Epidermal melanocyte (primary cell): Measurements from ENCODE around the gene ILDR1.

Source experiments
- DNase-seq: peaks from one replicate; pipeline ENCODE4 v3.0.0; 2011; ENCODE audit warnings: low spot score; ENCODE audit not compliant: insufficient read length

The ILDR1 gene

GRCh38 chr3:122019493-122019892 is 2.6 kb downstream of the ILDR1 start:
- no peak for DNase-seq

- no peak for DNase-seq
These were observed 7.3 kb downstream of the ILDR1 start for GRCh38 chr3:122014741-122015140.

- no peak for DNase-seq
These were observed 8.6 kb downstream of the ILDR1 start for GRCh38 chr3:122013448-122013925.

GRCh38 chr3:122012821-122013220 is 9.2 kb downstream of the ILDR1 start:
- DNase-seq = no peak

GRCh38 chr3:122011396-122011795 is 10.7 kb downstream of the ILDR1 start:
- no peak for DNase-seq

- no peak for DNase-seq
These were observed 11.5 kb downstream of the ILDR1 start for GRCh38 chr3:122010506-122010905.

- DNase-seq = no peak
These were observed 13.9 kb downstream of the ILDR1 start for GRCh38 chr3:122008166-122008565.

GRCh38 chr3:122006267-122006666 is 15.8 kb downstream of the ILDR1 start:
- DNase-seq = no peak

GRCh38 chr3:122004991-122005565 is 17.0 kb downstream of the ILDR1 start:
- DNase-seq = no peak

GRCh38 chr3:122004107-122004506 is 17.9 kb downstream of the ILDR1 start:
- DNase-seq = no peak

GRCh38 chr3:122003606-122004005 is 18.4 kb downstream of the ILDR1 start:
- DNase-seq = no peak

- DNase-seq = no peak
These were observed 18.9 kb downstream of the ILDR1 start for GRCh38 chr3:122003112-122003511.

GRCh38 chr3:122002611-122003010 is 19.4 kb downstream of the ILDR1 start:
- no peak for DNase-seq

- no peak for DNase-seq
These were observed 20.2 kb downstream of the ILDR1 start for GRCh38 chr3:122001892-122002291.

- no peak for DNase-seq
These were observed 21.0 kb downstream of the ILDR1 start for GRCh38 chr3:122000936-122001605.

GRCh38 chr3:121999931-122000330 is 22.1 kb downstream of the ILDR1 start:
- no peak for DNase-seq

- DNase-seq = no peak
These were observed 23.2 kb downstream of the ILDR1 start for GRCh38 chr3:121998611-121999473.

GRCh38 chr3:121998030-121998580 is 23.9 kb downstream of the ILDR1 start:
- DNase-seq = no peak

- no peak for DNase-seq
These were observed 24.7 kb downstream of the ILDR1 start for GRCh38 chr3:121997372-121997771.

GRCh38 chr3:121996441-121996840 is 25.6 kb downstream of the ILDR1 start:
- no peak for DNase-seq

- DNase-seq = no peak
These were observed 26.6 kb downstream of the ILDR1 start for GRCh38 chr3:121995161-121996137.
